Uterus (tissue), 4 donors: ENCODE data around the gene GMPPB. TPM values are rescaled to one million over a fixed set of nuclear protein-coding genes. Genes with fewer than 3 reads are reported as not detected.

Experiments
- DNase-seq, 2 donors: peaks; one replicate each; pipeline ENCODE4 v3.0.0-alpha.2; 2019 to 2020
- H3K27ac ChIP-seq, 2 donors: fragments of 200-600 bp; sonication (generic); 1 replicate in 1 of 2; 2 replicates in 1 of 2; pipeline ENCODE4 v1.5.1; 2016 to 2018
- H3K27me3 ChIP-seq, 2 donors: fragments of 200-600 bp; sonication (generic); one replicate each; pipeline ENCODE4 v1.5.1; 2018 to 2019; ENCODE audit warnings: control low read depth in 1 of 2
- H3K36me3 ChIP-seq, 2 donors: fragments of 200-600 bp; sonication (generic); one replicate each; pipeline ENCODE4 v1.5.1; 2019; ENCODE audit warnings: control low read depth in 1 of 2
- H3K4me1 ChIP-seq, 2 donors: fragments of 200-600 bp; sonication (generic); one replicate each; pipeline ENCODE4 v1.5.1; 2018 to 2019; ENCODE audit warnings: control low read depth in 1 of 2
- H3K4me3 ChIP-seq, 2 donors: fragments of 200-600 bp; sonication (generic); 1 replicate in 1 of 2; 2 replicates in 1 of 2; pipeline ENCODE4 v1.5.1; 2018 to 2019; ENCODE audit warnings: mild to moderate bottlenecking in 1 of 2
- H3K9me3 ChIP-seq, 2 donors: fragments of 200-600 bp; sonication (generic); one replicate each; pipeline ENCODE4 v1.5.1; 2019; ENCODE audit warnings: control low read depth in 1 of 2
- POLR2A ChIP-seq, 2 donors: fragments of 450-650 bp; IDR thresholded peaks; one replicate each; pipeline ENCODE4 v1.6.1; 2016; ENCODE audit warnings: antibody characterized with exemption in 2 of 2, mild to moderate bottlenecking in 1 of 2, moderate library complexity in 1 of 2
- intact Hi-C: fragments of 100-400 bp; cut with DNase I; formaldehyde crosslinking; loops from one replicate; pipeline ENCODE4 v1.15.1; 2023; ENCODE audit warnings: low total_unique reads
- total RNA-seq, 4 donors: library from RNA; depleted of rRNA in 3 of 4; stranded (reverse); fragments of >200 nt in 3 of 4; gene quantifications; one replicate each; pipeline versions ENCODE4 v1.1.0 to v1.2.4, GENCODE V29; 2014 to 2023
- TF ChIP-seq, protein P1 (sequence below), 4 experiments: fragments of 200-600 bp in 2 of 4; fragments of 450-650 bp in 2 of 4; sonication (generic) in 2 of 4; IDR thresholded peaks; one replicate each; pipeline ENCODE4 v1.5.1; 2016 to 2019; ENCODE audit warnings: antibody characterized with exemption in 4 of 4, mild to moderate bottlenecking in 2 of 4, moderate library complexity in 1 of 4
- donor health status: DM: yes; HTN: yes; CAD: no.

GMPPB gene
- total RNA-seq, 4 donors from 2014 or later = 7.7 to 44.8 (median 27.1) TPM

DNA sequence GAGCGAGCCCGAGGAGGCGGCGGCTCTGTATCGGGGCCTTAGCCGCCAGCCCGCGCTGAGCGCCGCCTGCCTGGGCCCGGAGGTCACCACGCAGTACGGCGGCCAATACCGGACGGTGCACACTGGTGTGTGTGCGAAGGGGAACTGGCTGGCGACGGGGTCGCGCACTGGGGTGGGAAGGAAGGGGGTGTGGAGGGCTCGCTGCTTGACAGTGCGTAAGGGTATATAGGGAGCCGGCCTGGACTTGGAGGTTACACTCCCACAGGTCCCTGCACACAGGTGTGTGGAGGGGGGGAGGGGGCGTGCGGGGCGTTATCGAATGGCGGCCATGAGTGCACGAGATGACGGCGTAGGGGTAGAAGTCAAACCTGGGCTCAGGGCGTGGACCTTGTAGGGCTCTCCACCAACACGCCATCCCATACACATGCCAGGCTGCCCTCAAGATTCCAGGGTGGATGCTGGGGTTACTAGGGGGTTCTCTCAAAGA is 49.2 kb downstream of the GMPPB start:
- peak in 1 of 2 donors; percentile 40 for DNase-seq
- peak overlapping the region; percentile 65 to 68 for H3K4me3 ChIP-seq
- no peaks in the 10 kb centered on the region for H3K36me3 ChIP-seq
- TF ChIP-seq, protein P1, sequence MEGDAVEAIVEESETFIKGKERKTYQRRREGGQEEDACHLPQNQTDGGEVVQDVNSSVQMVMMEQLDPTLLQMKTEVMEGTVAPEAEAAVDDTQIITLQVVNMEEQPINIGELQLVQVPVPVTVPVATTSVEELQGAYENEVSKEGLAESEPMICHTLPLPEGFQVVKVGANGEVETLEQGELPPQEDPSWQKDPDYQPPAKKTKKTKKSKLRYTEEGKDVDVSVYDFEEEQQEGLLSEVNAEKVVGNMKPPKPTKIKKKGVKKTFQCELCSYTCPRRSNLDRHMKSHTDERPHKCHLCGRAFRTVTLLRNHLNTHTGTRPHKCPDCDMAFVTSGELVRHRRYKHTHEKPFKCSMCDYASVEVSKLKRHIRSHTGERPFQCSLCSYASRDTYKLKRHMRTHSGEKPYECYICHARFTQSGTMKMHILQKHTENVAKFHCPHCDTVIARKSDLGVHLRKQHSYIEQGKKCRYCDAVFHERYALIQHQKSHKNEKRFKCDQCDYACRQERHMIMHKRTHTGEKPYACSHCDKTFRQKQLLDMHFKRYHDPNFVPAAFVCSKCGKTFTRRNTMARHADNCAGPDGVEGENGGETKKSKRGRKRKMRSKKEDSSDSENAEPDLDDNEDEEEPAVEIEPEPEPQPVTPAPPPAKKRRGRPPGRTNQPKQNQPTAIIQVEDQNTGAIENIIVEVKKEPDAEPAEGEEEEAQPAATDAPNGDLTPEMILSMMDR (IDR thresholded peaks at IDR 0.05) = peak in 1 of 4 experiments; percentile 3
- TF ChIP-seq POLR2A (IDR thresholded peaks at IDR 0.05) = no peak
- H3K27me3 ChIP-seq = no peaks in the 10 kb centered on the region
- peaks cover 0 to 8% of the 10 kb centered on the region in 2 donors for H3K4me1 ChIP-seq
- peak overlapping the region; percentile 67 to 93 for H3K27ac ChIP-seq
- H3K9me3 ChIP-seq = no peaks in the 10 kb centered on the region
- intact Hi-C loops = no loop called here

GRCh38 chr3:49673715-49674496 is 49.8 kb downstream of the GMPPB start, which contains the start of gene APEH:
TSS of gene APEH (plus strand) at chr3:49674351. CDS start at chr3:49674402, 51 bp downstream.
- Histone ChIP-seq H3K36me3 (no peaks in the 10 kb centered on the region), H3K4me1 (peaks cover 0 to 8% of the 10 kb centered on the region in 2 donors), H3K9me3 (no peaks in the 10 kb centered on the region), H3K27me3 (no peaks in the 10 kb centered on the region), H3K4me3 (peak within 1 kb of the TSS; percentile 65 to 68), H3K27ac (peak within 1 kb of the TSS; percentile 67 to 93)
- TF ChIP-seq, protein P1 (IDR thresholded peaks at IDR 0.05) = peak in 2 of 4 experiments; percentile 14 to 16
- peak in 1 of 2 donors; percentile 76 for TF ChIP-seq POLR2A (IDR thresholded peaks at IDR 0.05)
- intact Hi-C loops = no loop called here
- DNase-seq = peak; percentile 93

- intact Hi-C loops = no loop called here
- no peaks in the 10 kb centered on the region for H3K36me3 ChIP-seq
- H3K27me3 ChIP-seq = no peaks in the 10 kb centered on the region
- no peak for DNase-seq
- H3K9me3 ChIP-seq = no peaks in the 10 kb centered on the region
- peaks cover 0 to 8% of the 10 kb centered on the region in 2 donors for H3K4me1 ChIP-seq
- TF ChIP-seq POLR2A (IDR thresholded peaks at IDR 0.05) = no peak
- TF ChIP-seq, protein P1 (IDR thresholded peaks at IDR 0.05) = no peak
- peak overlapping the region; percentile 67 to 93 for H3K27ac ChIP-seq
- H3K4me3 ChIP-seq = peak overlapping the region; percentile 65 to 68
Measured at GRCh38 chr3:49673121-49673714, 50.5 kb downstream of the GMPPB start.

- intact Hi-C loops = no loop called here
- TF ChIP-seq POLR2A (IDR thresholded peaks at IDR 0.05) = no peak
- TF ChIP-seq, protein P1 (IDR thresholded peaks at IDR 0.05) = peak; percentile 58 to 79 (median 68)
Measured at GRCh38 chr3:49671291-49672288, 52.2 kb downstream of the GMPPB start.

More at GRCh38 chr3:49671291-49672288, 52.2 kb downstream of the GMPPB start:
- Histone ChIP-seq H3K4me3 (no peak overlapping the region), H3K27ac (no peak overlapping the region), H3K4me1 (peaks cover 0 to 8% of the 10 kb centered on the region in 2 donors), H3K27me3 (no peaks in the 10 kb centered on the region), H3K36me3 (no peaks in the 10 kb centered on the region), H3K9me3 (no peaks in the 10 kb centered on the region)
- peak; percentile 44 to 54 for DNase-seq
